HG03066 (cell line): ENCODE results near the gene MOK.
"Not testable (repeated sequence)": the region's sequence is repeated elsewhere in the genome, so short reads cannot be mapped to it uniquely, and the experiment has no call there.

Experiments used
- ATAC-seq: cut with Tn5 transposase; IDR thresholded peaks from one replicate; pipeline ENCODE4 v1.9.1; 2021; ENCODE audit warnings: low read depth; ENCODE audit not compliant: unreplicated experiment

The MOK gene

GRCh38 chr14:102321456-102322422 is 16.8 kb upstream of the MOK start:
- ATAC-seq = no peak

- no peak for ATAC-seq
These were observed 15.9 kb upstream of the MOK start for GRCh38 chr14:102320671-102321455.

- ATAC-seq = peak; percentile 10
These were observed 15.2 kb upstream of the MOK start for GRCh38 chr14:102320033-102320660.

- peak; percentile 51 for ATAC-seq
These were observed 14.5 kb upstream of the MOK start, which contains the start of gene ZNF839 for GRCh38 chr14:102319351-102320032. TSS of gene ZNF839 (plus strand) at chr14:102319746. CDS start at chr14:102319766, 20 bp downstream.

- no peak for ATAC-seq
These were observed 13.9 kb upstream of the MOK start for GRCh38 chr14:102318781-102319276.

- no peak for ATAC-seq
These were observed 12.7 kb upstream of the MOK start for GRCh38 chr14:102317564-102318248.

GRCh38 chr14:102316743-102317563 is 12.0 kb upstream of the MOK start:
- peak; percentile 49 for ATAC-seq

GRCh38 chr14:102316338-102316742 is 11.4 kb upstream of the MOK start:
- no peak for ATAC-seq

GRCh38 chr14:102315121-102315520 is 10.2 kb upstream of the MOK start:
- no peak for ATAC-seq

- peak; percentile 51 for ATAC-seq
These were observed 9.5 kb upstream of the MOK start for GRCh38 chr14:102314242-102315011.

- ATAC-seq = no peak
These were observed 1.3 kb downstream of the MOK start for GRCh38 chr14:102303664-102304063.

- not testable (repeated sequence) for ATAC-seq
These were observed 6.5 kb downstream of the MOK start for GRCh38 chr14:102298303-102299070.

GRCh38 chr14:102297436-102298170 is 7.4 kb downstream of the MOK start:
- no peak for ATAC-seq

GRCh38 chr14:102295270-102295669 is 9.7 kb downstream of the MOK start:
- no peak for ATAC-seq

GRCh38 chr14:102293781-102294180 is 11.2 kb downstream of the MOK start:
- no peak for ATAC-seq

GRCh38 chr14:102292441-102292840 is 12.5 kb downstream of the MOK start:
- ATAC-seq = no peak

GRCh38 chr14:102288139-102288538 is 16.8 kb downstream of the MOK start:
- no peak for ATAC-seq
